Measurements from ENCODE around the gene TBC1D32.
"Not testable (repeated sequence)": the region's sequence is repeated elsewhere in the genome, so short reads cannot be mapped to it uniquely, and the experiment has no call there.

Gene TBC1D32

GRCh38 chr6:121334299-121335086 lies at the start of gene TBC1D32:
TSS of gene TBC1D32 (minus strand) at chr6:121334480. CDS start at chr6:121334430, 50 bp downstream.
- DNase-seq = peak; percentile 0

- no peak for DNase-seq
Observed at GRCh38 chr6:121383478-121383877, 49.2 kb upstream of the TBC1D32 start.

- no peak for DNase-seq
Observed at GRCh38 chr6:121382467-121383121, 48.3 kb upstream of the TBC1D32 start.

GRCh38 chr6:121376411-121376810 lies 42.1 kb upstream of the TBC1D32 start:
- no peak for DNase-seq

- not testable (repeated sequence) for DNase-seq
Observed at GRCh38 chr6:121374219-121374618, 39.9 kb upstream of the TBC1D32 start.

GRCh38 chr6:121365536-121366521 lies 31.5 kb upstream of the TBC1D32 start:
- DNase-seq = no peak

GRCh38 chr6:121356575-121356974 lies 22.3 kb upstream of the TBC1D32 start:
- DNase-seq = no peak

- DNase-seq = no peak
Observed at GRCh38 chr6:121354764-121355163, 20.5 kb upstream of the TBC1D32 start.

GRCh38 chr6:121352941-121353340 lies 18.7 kb upstream of the TBC1D32 start:
- DNase-seq = no peak

GRCh38 chr6:121351916-121352315 lies 17.6 kb upstream of the TBC1D32 start:
- no peak for DNase-seq

GRCh38 chr6:121349596-121349995 lies 15.3 kb upstream of the TBC1D32 start:
- DNase-seq = no peak

- no peak for DNase-seq
Observed at GRCh38 chr6:121347484-121347883, 13.2 kb upstream of the TBC1D32 start.

- no peak for DNase-seq
Observed at GRCh38 chr6:121344539-121344938, 10.3 kb upstream of the TBC1D32 start.

GRCh38 chr6:121339639-121340226 lies 5.5 kb upstream of the TBC1D32 start:
- no peak for DNase-seq

- no peak for DNase-seq
Observed at GRCh38 chr6:121338956-121339355, 4.7 kb upstream of the TBC1D32 start.

GRCh38 chr6:121338366-121338765 lies 4.1 kb upstream of the TBC1D32 start:
- no peak for DNase-seq

- DNase-seq = no peak
Observed at GRCh38 chr6:121335087-121336008, 1.1 kb upstream of the TBC1D32 start.

- DNase-seq = not testable (repeated sequence)
Observed at GRCh38 chr6:121333694-121334093, 586 bp downstream of the TBC1D32 start.

GRCh38 chr6:121333196-121333595 lies 1.1 kb downstream of the TBC1D32 start:
- DNase-seq = no peak

GRCh38 chr6:121330516-121330915 lies 3.8 kb downstream of the TBC1D32 start:
- DNase-seq = no peak

GRCh38 chr6:121321282-121321681 lies 13.0 kb downstream of the TBC1D32 start:
- no peak for DNase-seq

GRCh38 chr6:121319603-121320002 lies 14.7 kb downstream of the TBC1D32 start:
- no peak for DNase-seq

Data from NCI-H1694 (cell line).